ENCODE measurements around the gene KHK. TPM values are rescaled to one million over a fixed set of nuclear protein-coding genes. Genes with fewer than 3 reads are reported as not detected.

The KHK gene
- total and polyA plus RNA-seq, 3 experiments from 2014 or later: 6.5 to 17.8 (median 14.5) TPM

DNA sequence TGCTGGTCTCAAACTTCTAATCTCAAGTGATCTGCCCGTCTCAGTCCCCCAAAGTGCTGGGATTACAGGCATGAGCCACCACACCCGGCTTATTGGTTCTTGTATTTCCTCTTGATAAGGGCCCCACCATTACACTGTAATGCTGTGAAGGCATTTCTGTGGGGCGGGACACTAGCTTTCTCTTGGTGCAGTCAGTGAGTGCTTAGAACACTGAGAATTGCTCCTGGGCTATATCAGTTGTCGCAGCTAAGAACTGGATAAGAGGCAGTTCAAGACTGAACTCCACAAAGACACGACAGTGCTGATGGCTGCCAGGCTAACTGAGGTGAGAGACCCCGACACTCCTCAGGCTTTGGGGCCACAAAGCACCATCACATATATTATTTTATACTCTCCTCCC is 2.1 kb downstream of the KHK start:
- no peaks in the 10 kb centered on the region for H3K9me3 Mint-ChIP-seq
- ChIA-PET POLR2A (no interaction called here), CTCF (interaction anchor here (1.0 to 3.8 kb wide), 6 partner anchors 13 to 191 kb away, joined by 4 to 16 read pairs (median 8); partner anchors contain the start of gene AGBL5)
- H3K36me3 Mint-ChIP-seq: peaks cover 0 to 2% (median 0%) of the 10 kb centered on the region in 3 donors
- peaks cover 18 to 19% (median 19%) of the 10 kb centered on the region in 3 donors for H3K4me1 Mint-ChIP-seq
- H3K27ac Mint-ChIP-seq: peak overlapping the region in 1 of 8 donors; percentile 69
- no peak overlapping the region for H3K27ac ChIP-seq (ENCODE audit: low read depth, low read length)
- H3K36me3 ChIP-seq (ENCODE audit: insufficient read depth, low read length): no peaks in the 10 kb centered on the region
- H3K4me1 ChIP-seq (ENCODE audit: insufficient read depth, low read length): peaks cover 19% of the 10 kb centered on the region
- H3K9me3 ChIP-seq (ENCODE audit: low read length): no peaks in the 10 kb centered on the region
- no peaks in the 10 kb centered on the region for H3K27me3 Mint-ChIP-seq
- H3K27me3 ChIP-seq (ENCODE audit: insufficient read depth, low read length, poor library complexity, severe bottlenecking): no peaks in the 10 kb centered on the region
- no peak overlapping the region for H3K4me3 ChIP-seq (ENCODE audit: low read length)
- no peak for DNase-seq
- H3K4me3 Mint-ChIP-seq: peak overlapping the region in 4 of 7 donors; percentile 23 to 68 (median 35)

DNA sequence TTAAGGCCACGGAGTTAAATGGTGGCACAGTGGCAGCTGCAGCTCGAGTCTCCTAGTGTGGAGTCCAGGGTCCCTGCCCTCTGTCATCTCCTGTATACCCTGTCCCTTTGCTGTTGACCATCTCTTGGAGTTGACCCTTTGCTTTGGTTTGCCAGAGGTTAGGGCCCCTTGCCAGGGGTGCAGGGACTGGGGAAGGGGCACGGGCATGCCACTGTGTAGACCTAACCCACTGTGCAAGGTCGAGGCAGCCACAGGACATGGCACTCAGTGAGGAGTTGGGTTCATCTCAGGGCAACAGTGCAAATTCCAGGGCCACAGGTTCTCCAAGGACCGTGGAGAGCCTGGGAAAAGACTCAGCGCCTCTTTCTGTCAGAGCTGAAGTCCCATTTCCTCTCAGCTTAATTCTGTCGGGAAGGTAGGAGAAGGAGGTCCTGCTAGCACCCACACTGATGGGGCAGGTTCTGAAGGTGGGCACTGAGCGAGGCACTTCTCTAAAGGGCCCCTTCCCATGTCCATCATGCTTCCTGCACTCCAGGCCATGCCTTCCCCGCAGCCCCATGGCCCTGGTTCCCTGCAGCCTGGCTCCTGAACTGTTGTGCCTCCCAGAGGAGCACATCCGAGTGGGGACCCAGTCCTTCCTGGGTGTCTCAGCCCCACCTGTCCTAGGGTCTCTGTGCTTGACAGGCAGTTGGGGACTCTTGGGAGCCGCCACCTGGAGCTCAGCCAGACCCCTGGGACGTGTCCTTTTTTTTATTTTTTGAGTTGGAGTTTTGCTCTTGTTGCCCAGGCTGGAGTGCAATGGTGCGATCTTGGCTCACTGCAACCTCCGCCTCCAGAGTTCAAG is 2.8 kb downstream of the KHK start:
- Histone ChIP-seq H3K36me3 (ENCODE audit: insufficient read depth, low read length) (no peaks in the 10 kb centered on the region), H3K4me1 (ENCODE audit: insufficient read depth, low read length) (peaks cover 19% of the 10 kb centered on the region), H3K27me3 (ENCODE audit: insufficient read depth, low read length, poor library complexity, severe bottlenecking) (no peaks in the 10 kb centered on the region), H3K4me3 (ENCODE audit: low read length) (no peak overlapping the region), H3K9me3 (ENCODE audit: low read length) (no peaks in the 10 kb centered on the region), H3K27ac (ENCODE audit: low read depth, low read length) (no peak overlapping the region)
- CTCF ChIA-PET: interaction anchor here (1.3 to 2.8 kb wide), 4 partner anchors 12 to 188 kb away, joined by 4 to 10 read pairs (median 4); no protein-coding TSS in a partner anchor
- Mint-ChIP-seq H3K9me3 (no peaks in the 10 kb centered on the region), H3K4me3 (peak overlapping the region in 1 of 7 donors; percentile 18), H3K36me3 (peaks cover 0 to 2% (median 0%) of the 10 kb centered on the region in 3 donors), H3K27me3 (no peaks in the 10 kb centered on the region), H3K27ac (peak overlapping the region in 1 of 8 donors; percentile 69), H3K4me1 (peaks cover 16 to 19% (median 18%) of the 10 kb centered on the region in 3 donors)
- no peak for DNase-seq
- POLR2A ChIA-PET: no interaction called here

DNA sequence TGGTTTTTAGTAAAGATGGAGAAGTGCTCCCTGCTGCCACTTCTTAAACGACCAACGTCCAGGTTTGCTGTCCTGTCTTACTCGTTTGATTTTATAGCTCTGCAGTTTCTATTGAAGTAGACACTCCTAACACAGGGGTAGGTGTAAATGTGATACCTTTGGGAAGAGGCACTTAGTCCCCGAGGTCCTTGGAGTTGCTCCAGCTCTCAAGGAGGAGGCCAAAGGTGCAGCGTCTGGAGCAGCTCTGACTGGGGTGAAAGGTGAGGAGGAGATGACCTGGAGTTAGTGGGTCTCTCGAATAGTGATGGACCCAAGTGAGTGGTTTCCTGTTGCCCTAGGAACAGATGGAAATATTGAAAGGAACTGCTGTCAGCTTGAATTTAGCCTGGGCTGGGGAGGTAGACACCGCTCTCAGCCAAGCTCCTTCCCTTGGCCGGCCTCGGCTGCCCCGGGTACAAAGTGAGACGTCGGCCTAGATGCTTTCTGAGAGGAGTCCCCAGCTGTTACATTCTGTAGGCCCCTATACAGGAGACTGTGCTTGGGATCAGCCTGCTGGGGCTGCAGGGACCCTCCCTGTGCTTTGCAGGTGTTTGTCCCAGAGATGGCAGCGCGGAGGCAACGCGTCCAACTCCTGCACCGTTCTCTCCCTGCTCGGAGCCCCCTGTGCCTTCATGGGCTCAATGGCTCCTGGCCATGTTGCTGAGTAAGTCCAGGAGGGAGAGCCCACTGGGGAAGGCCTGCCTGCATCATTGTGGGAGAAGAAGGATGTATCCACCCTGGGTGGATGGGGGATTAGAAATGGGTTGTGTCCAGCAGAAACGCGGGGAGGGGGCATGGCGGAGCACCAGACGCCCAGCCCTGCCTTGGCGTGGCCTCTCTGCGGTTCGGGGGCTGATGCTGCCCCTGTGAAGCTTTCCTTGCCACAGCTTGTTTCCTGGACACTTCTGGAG is 5.4 kb downstream of the KHK start:
- ChIA-PET POLR2A (no interaction called here), CTCF (no interaction called here)
- Histone ChIP-seq H3K36me3 (ENCODE audit: insufficient read depth, low read length) (no peaks in the 10 kb centered on the region), H3K27me3 (ENCODE audit: insufficient read depth, low read length, poor library complexity, severe bottlenecking) (no peaks in the 10 kb centered on the region), H3K27ac (ENCODE audit: low read depth, low read length) (no peak overlapping the region), H3K9me3 (ENCODE audit: low read length) (no peaks in the 10 kb centered on the region), H3K4me3 (ENCODE audit: low read length) (no peak overlapping the region), H3K4me1 (ENCODE audit: insufficient read depth, low read length) (peaks cover 15% of the 10 kb centered on the region)
- Mint-ChIP-seq H3K9me3 (no peaks in the 10 kb centered on the region), H3K4me3 (peak overlapping the region in 2 of 7 donors; percentile 41 to 56), H3K36me3 (peaks cover 0 to 2% (median 0%) of the 10 kb centered on the region in 3 donors), H3K4me1 (peaks cover 20 to 23% (median 20%) of the 10 kb centered on the region in 3 donors), H3K27ac (peak overlapping the region in 1 of 8 donors; percentile 18), H3K27me3 (no peaks in the 10 kb centered on the region)
- no peak for DNase-seq

DNA sequence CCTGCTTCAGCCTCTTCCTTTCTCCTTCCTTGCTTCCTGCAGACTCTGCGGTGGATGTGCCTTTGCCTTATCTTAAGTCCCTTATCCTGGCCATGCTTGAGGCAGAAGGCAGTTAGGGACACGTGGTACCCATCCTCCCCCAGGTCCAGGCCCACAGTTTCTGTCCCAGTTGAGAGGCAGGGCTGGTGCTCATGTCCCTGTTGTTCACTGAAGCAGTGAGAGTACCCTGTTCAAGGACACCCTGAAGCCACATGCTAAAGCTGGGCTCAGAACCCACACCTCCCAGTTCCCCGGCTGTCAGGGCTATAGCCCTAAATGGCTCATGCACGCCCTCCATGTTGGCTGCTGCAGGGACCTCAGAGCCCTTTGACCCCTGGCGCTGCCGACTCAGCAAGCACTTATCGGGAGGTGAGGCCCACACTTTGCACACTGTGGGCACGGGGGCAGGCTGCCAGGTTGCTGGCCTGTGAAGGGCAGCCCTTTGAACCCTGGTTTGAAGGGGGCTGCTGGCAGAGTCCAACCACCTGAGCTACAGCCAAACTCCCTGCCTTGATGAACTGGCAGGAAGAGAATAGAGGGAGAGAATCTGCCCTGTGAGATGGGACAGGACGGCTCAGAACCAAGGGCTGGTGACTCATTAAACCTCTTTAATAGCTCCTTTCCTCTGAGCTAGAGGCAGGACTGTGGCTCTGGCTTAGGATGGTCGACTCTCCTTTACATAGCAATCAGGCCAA is 6.3 kb downstream of the KHK start:
- POLR2A ChIA-PET: no interaction called here
- CTCF ChIA-PET: no interaction called here
- peaks cover 0 to 2% (median 0%) of the 10 kb centered on the region in 3 donors for H3K36me3 Mint-ChIP-seq

DNA sequence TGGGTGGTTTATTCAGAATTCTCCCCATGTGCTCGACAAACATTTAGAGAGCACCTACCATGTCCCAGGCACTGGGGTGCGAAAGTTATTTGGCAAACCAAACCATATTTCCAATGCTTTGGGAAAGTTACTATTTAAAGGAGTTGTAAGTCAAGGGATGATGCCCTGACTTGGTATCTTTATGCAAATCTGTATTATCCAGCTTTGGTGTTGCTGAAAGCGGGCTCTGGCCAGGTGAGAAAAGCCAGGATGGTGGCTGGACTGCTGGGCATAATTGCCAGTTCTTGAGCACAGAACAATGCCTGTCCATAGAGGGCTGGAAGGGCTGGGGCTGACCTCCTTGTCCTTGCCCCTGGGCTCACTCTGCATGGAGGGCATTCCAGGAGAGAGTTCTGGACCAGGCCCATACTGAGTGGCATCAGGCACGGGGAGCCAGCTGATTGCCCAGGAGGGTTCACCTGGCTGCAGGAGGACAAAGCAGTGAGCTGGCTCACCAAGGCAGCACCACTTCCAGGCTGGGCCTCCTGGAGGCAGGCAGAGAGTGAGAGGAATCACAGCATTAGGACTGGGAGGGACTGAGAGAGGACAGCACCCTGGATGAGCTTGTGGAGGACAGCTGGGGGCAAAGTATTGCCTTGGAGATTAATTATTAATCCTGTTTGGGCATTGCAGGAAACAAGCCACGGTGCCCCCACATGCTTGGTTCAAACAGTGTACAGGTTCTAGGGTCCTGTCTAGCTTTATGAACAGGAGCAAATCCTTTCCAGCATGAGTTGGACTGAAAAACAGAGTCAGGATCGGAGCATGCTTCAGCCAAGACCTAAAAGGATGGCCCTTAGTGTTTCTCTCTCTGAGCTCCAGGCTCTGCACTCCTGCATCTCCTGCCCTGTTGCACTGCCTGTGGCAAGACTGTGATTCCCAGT is 7.1 kb downstream of the KHK start:
- POLR2A ChIA-PET: no interaction called here
- peak overlapping the region in 1 of 8 donors; percentile 63 for H3K27ac Mint-ChIP-seq
- Histone ChIP-seq H3K27ac (ENCODE audit: low read depth, low read length) (no peak overlapping the region), H3K9me3 (ENCODE audit: low read length) (no peaks in the 10 kb centered on the region), H3K4me1 (ENCODE audit: insufficient read depth, low read length) (peaks cover 8% of the 10 kb centered on the region), H3K27me3 (ENCODE audit: insufficient read depth, low read length, poor library complexity, severe bottlenecking) (no peaks in the 10 kb centered on the region), H3K36me3 (ENCODE audit: insufficient read depth, low read length) (no peaks in the 10 kb centered on the region), H3K4me3 (ENCODE audit: low read length) (no peak overlapping the region)
- CTCF ChIA-PET: interaction anchor here (1.1 kb wide), 1 partner anchor 186 kb away, joined by 3 read pairs; no protein-coding TSS in a partner anchor
- no peaks in the 10 kb centered on the region for H3K27me3 Mint-ChIP-seq
- peaks cover 13 to 15% (median 13%) of the 10 kb centered on the region in 3 donors for H3K4me1 Mint-ChIP-seq
- peak overlapping the region in 1 of 7 donors; percentile 66 for H3K4me3 Mint-ChIP-seq
- H3K9me3 Mint-ChIP-seq: no peaks in the 10 kb centered on the region
- peaks cover 0 to 2% (median 0%) of the 10 kb centered on the region in 3 donors for H3K36me3 Mint-ChIP-seq
- no peak for DNase-seq

More for the DNA sequence above, 6.3 kb downstream of the KHK start:
- Histone ChIP-seq H3K27ac (ENCODE audit: low read depth, low read length) (no peak overlapping the region), H3K9me3 (ENCODE audit: low read length) (no peaks in the 10 kb centered on the region), H3K27me3 (ENCODE audit: insufficient read depth, low read length, poor library complexity, severe bottlenecking) (no peaks in the 10 kb centered on the region), H3K4me1 (ENCODE audit: insufficient read depth, low read length) (peaks cover 8% of the 10 kb centered on the region), H3K36me3 (ENCODE audit: insufficient read depth, low read length) (no peaks in the 10 kb centered on the region), H3K4me3 (ENCODE audit: low read length) (no peak overlapping the region)
- no peaks in the 10 kb centered on the region for H3K9me3 Mint-ChIP-seq
- peaks cover 13 to 15% (median 14%) of the 10 kb centered on the region in 3 donors for H3K4me1 Mint-ChIP-seq
- H3K4me3 Mint-ChIP-seq: no peak overlapping the region
- DNase-seq: no peak
- no peaks in the 10 kb centered on the region for H3K27me3 Mint-ChIP-seq
- H3K27ac Mint-ChIP-seq: no peak overlapping the region

DNA sequence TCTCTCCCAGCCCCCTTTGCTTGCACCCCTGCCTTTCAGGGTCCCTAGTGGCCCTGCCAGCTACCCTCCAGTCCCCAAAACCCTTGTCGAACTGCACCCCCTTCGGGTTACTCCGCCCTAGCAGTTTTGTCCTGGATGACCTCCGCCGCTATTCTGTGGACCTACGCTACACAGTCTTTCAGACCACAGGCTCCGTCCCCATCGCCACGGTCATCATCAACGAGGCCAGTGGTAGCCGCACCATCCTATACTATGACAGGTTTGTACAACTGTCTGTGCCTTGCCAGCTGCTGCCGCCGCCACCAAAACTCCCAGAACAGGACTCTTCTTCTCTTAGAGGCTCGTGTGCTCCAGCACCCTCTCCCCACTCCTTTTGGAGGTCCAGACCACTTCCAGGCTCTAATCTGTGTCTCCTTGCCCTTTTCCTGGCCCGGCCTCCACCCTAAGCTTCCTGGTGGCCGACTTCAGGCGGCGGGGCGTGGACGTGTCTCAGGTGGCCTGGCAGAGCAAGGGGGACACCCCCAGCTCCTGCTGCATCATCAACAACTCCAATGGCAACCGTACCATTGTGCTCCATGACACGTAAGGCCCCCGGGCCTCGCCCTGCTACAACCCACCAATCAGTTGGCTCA is 7.9 kb downstream of the KHK start:
- H3K27me3 Mint-ChIP-seq: no peaks in the 10 kb centered on the region
- H3K36me3 Mint-ChIP-seq: peaks cover 0 to 2% (median 0%) of the 10 kb centered on the region in 3 donors

More for the DNA sequence above, 7.9 kb downstream of the KHK start:
- Histone ChIP-seq H3K27ac (ENCODE audit: low read depth, low read length) (no peak overlapping the region), H3K27me3 (ENCODE audit: insufficient read depth, low read length, poor library complexity, severe bottlenecking) (no peaks in the 10 kb centered on the region), H3K4me1 (ENCODE audit: insufficient read depth, low read length) (peaks cover 8% of the 10 kb centered on the region), H3K4me3 (ENCODE audit: low read length) (no peak overlapping the region), H3K36me3 (ENCODE audit: insufficient read depth, low read length) (no peaks in the 10 kb centered on the region), H3K9me3 (ENCODE audit: low read length) (no peaks in the 10 kb centered on the region)
- POLR2A ChIA-PET: no interaction called here
- peaks cover 12 to 15% (median 13%) of the 10 kb centered on the region in 3 donors for H3K4me1 Mint-ChIP-seq
- no peaks in the 10 kb centered on the region for H3K9me3 Mint-ChIP-seq
- peak overlapping the region in 1 of 7 donors; percentile 66 for H3K4me3 Mint-ChIP-seq
- H3K27ac Mint-ChIP-seq: no peak overlapping the region
- CTCF ChIA-PET: interaction anchor here (1.1 kb wide), 1 partner anchor 185 kb away, joined by 3 read pairs; no protein-coding TSS in a partner anchor
- DNase-seq: no peak
